Lung (tissue), 12 donors: ENCODE measurements around the gene OR10AD1. TPM values are rescaled to one million over a fixed set of nuclear protein-coding genes. Genes with fewer than 3 reads are reported as not detected.

Source experiments
- ATAC-seq: fragments of 200-7000 bp; cut with Tn5 transposase; one replicate; pipeline ENCODE4 v1.9.1; 2020; ENCODE audit warnings: moderate number of reproducible peaks; ENCODE audit not compliant: insufficient read depth, low FRiP score
- DNase-seq, 3 donors: peaks; one replicate each; pipeline ENCODE4 v3.0.0-alpha.2; 2013 to 2017
- H3K27ac ChIP-seq, 2 donors: one replicate each; pipeline ENCODE4 v1.5.1; 2013; ENCODE audit warnings: mild to moderate bottlenecking in 2 of 2, moderate library complexity in 2 of 2, control low read depth in 1 of 2, inconsistent platforms in 1 of 2, low read depth in 1 of 2, low read length in 1 of 2
- H3K27me3 ChIP-seq, 3 donors: one replicate each; pipeline ENCODE4 v1.5.1; 2013; ENCODE audit warnings: low read length in 2 of 3; ENCODE audit not compliant: control insufficient read depth in 3 of 3, insufficient read depth in 3 of 3
- H3K36me3 ChIP-seq, 4 donors: one replicate each; pipeline ENCODE4 v1.5.1; 2013; ENCODE audit warnings: low read length in 4 of 4, mild to moderate bottlenecking in 1 of 4, moderate library complexity in 1 of 4; ENCODE audit not compliant: control insufficient read depth in 4 of 4, insufficient read depth in 4 of 4
- H3K4me1 ChIP-seq, 5 donors: one replicate each; pipeline ENCODE4 v1.5.1; 2013; ENCODE audit warnings: low read length in 5 of 5, mild to moderate bottlenecking in 2 of 5, moderate library complexity in 1 of 5; ENCODE audit not compliant: control insufficient read depth in 5 of 5, insufficient read depth in 5 of 5
- H3K4me3 ChIP-seq: one replicate; pipeline ENCODE4 v1.5.1; 2013; ENCODE audit warnings: mild to moderate bottlenecking, control low read depth, moderate library complexity
- H3K9ac ChIP-seq, 2 donors: one replicate each; pipeline ENCODE4 v1.5.1; 2013; ENCODE audit warnings: low read length in 2 of 2, control low read depth in 1 of 2; ENCODE audit not compliant: insufficient read depth in 1 of 2
- H3K9me3 ChIP-seq, 4 donors: one replicate each; pipeline ENCODE4 v1.5.1; 2013; ENCODE audit warnings: low read length in 3 of 4, mild to moderate bottlenecking in 1 of 4, moderate library complexity in 1 of 4; ENCODE audit not compliant: control insufficient read depth in 4 of 4, insufficient read depth in 3 of 4
- CTCF ChIP-seq: IDR thresholded peaks from 2 replicates; pipeline ENCODE4 v1.5.1; 2012; ENCODE audit warnings: mild to moderate bottlenecking; ENCODE audit errors: control extremely low read depth, extremely low read depth
- WGBS, 2 donors: extraction: QIAGEN DNeasy Blood & Tissue Kit; methylation state at CpG; one replicate each; pipeline ENCODE4 v1.1.7; 2013; 5-methylcytosine and 5-hydroxymethylcytosine counted together
- polyA plus RNA-seq, 2 donors: library from polyadenylated mRNA; stranded (reverse); fragments of 200-250 nt; gene quantifications; one replicate each; pipeline ENCODE4 v1.2.1, GENCODE V29; 2013
- total RNA-seq, 2 donors: library from RNA; depleted of rRNA in 1 of 2; stranded (reverse); fragments of >200 nt in 1 of 2; gene quantifications; one replicate each; pipeline ENCODE4 v1.2.1, GENCODE V29; 2014 to 2021
- donor health status: control.
- donor health status: control.
- donor health status: Bipolar disorder and iron deficiency.
- donor health status: healthy.
- donor health status: DM: yes; HTN: yes; CAD: no.

OR10AD1 gene
- total and polyA plus RNA-seq, 4 donors: not detected

- Histone ChIP-seq H3K36me3 (peaks cover 0 to 4% (median under 1%) of the 10 kb centered on the region in 4 donors), H3K9ac (peak overlapping the region in 1 of 2 donors; percentile 62), H3K27me3 (no peaks in the 10 kb centered on the region), H3K9me3 (peaks cover 0 to 5% (median 1%) of the 10 kb centered on the region in 4 donors), H3K4me1 (peaks cover 0 to 28% (median 6%) of the 10 kb centered on the region in 5 donors), H3K27ac (peak overlapping the region; percentile 76 to 98), H3K4me3 (no peak overlapping the region)
- TF ChIP-seq CTCF: no peak
- DNase-seq (peak; percentile 27 to 80 (median 71)), ATAC-seq (no peak)
- 19 to 36% methylated on average over 3 of the region's 3 CpGs for WGBS, 2 donors
These were observed 3.3 kb downstream of the OR10AD1 start for GRCh38 chr12:48199774-48200221.

DNA sequence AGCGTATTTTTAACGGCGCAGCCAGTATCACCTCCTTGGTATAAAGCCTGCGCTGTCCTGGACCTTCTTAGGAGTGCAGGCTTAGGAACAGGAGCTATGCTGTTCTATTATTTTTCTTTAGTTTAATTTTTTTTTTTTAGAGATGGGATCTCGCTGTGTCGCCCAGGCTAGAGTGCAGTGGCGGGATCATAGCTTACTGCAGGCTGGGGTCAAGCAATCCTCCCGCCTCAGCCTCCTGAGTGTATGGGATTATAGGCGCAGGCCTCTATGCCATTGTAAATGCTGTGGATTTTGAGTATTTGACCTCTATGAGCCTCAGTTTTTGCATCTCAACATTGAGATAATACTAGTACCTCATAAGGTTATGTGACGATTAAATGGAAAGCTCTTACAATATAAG is 4.1 kb downstream of the OR10AD1 start:
- Histone ChIP-seq H3K27ac (peak overlapping the region; percentile 98 to 100), H3K4me3 (peak overlapping the region; percentile 76), H3K4me1 (peaks cover 0 to 28% (median 6%) of the 10 kb centered on the region in 5 donors), H3K36me3 (no peaks in the 10 kb centered on the region), H3K27me3 (no peaks in the 10 kb centered on the region), H3K9ac (peak overlapping the region in 1 of 2 donors; percentile 97), H3K9me3 (peaks cover 0 to 5% (median 0%) of the 10 kb centered on the region in 4 donors)
- no peak for DNase-seq
- no peak for TF ChIP-seq CTCF
- no peak for ATAC-seq
- WGBS, 2 donors: 44 to 61% methylated on average over 10 of the region's 10 CpGs

DNA sequence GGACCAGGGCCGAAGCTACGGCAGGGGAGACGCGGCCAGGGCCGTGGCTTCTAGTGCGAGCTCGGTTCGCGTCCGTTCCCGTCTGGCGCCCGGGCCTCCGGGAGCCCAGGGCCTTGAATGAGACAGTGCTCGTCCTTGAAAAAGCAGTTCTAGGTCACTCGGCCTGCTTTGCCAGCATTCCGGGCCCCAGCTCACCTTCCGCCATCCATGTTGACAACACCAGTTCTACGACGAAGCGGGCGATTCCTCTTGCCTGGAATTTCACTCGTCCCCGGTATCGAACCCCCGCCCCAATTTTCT is 4.5 kb downstream of the OR10AD1 start:
- H3K36me3 ChIP-seq: no peaks in the 10 kb centered on the region
- H3K4me3 ChIP-seq: peak overlapping the region; percentile 76
- peak; percentile 2 for ATAC-seq
- H3K9me3 ChIP-seq: peaks cover 0 to 4% (median 0%) of the 10 kb centered on the region in 4 donors
- H3K27me3 ChIP-seq: no peaks in the 10 kb centered on the region
- no peak for TF ChIP-seq CTCF
- peak in 1 of 3 donors; percentile 52 for DNase-seq
- H3K4me1 ChIP-seq: peaks cover 0 to 28% (median 6%) of the 10 kb centered on the region in 5 donors
- H3K27ac ChIP-seq: peak overlapping the region; percentile 98 to 100
- WGBS, 2 donors: 9 to 11% methylated on average over 26 of the region's 26 CpGs
- peak overlapping the region; percentile 92 to 97 for H3K9ac ChIP-seq
